NCI-H187 treated with DMSO at 0.1 percent for 48 hours (cell line): ENCODE data around the gene RHBDF2.
A peak's percentile ranks its signal among the peaks of the same experiment; 100 is the strongest.

Experiments
- DNase-seq: peaks from one replicate; lab custom pipeline; 2025; lab: John Stamatoyannopoulos, UW

RHBDF2 gene

DNA sequence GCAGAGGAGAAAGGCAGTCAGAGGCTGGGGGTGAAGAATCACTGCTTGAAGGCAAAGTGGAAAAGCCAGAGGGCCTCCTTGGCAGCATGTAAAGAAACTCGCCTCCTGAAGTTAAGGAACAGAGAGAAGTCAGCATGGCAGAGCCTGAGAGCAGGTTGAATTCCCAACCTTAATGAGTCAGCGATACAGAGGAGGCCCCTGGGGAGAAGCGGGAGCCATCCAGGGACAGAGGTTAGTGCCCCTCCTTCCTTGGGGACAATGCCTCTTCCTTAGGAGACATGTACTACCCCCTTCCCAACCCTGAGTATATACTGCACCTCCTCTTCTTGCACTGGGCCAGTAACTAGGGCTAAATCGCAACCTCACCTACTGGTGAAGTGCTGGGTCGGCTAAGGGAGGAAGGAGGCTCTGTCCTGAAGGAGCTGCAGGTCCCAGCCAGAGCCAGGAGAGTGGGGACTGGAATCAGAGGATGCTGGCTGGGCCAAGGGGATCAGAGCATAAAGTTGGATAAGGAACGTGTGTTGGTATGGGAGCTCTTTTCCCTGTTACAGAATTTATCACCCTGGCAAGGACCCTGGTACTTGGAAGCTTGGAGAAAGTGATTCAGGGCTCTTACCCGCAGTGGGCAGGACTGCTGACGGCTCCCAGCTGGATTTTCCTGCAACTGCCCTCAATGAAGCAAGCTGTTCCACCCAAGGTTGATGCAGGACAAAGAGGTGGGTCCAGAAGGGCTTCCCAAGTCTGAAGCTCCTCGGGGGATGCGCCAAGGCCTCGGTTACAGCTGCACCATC lies 39.3 kb downstream of the RHBDF2 start:
- DNase-seq = no peak

DNA sequence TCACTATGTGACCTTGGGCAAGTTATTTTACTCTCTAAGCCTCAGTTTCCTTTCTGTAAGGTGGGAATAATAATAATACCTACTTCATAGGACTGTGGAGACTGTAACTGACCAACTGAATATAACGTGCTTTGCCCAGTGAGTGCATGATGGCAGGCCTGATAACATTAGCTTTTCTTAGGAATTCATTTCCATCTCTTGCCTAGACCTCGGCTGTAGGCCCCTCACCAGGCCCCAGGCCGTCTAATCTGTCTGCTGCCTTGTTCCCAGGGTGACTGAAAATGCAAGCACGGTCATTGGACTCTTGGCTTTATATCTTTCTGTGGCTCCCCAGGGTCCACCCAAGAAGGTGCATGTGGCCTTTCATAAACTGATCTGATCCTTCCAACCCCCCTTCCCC lies 41.5 kb downstream of the RHBDF2 start:
- no peak for DNase-seq

GRCh38 chr17:76458580-76459490 lies 42.4 kb downstream of the RHBDF2 start:
- DNase-seq = no peak

GRCh38 chr17:76453431-76453743 lies 47.8 kb downstream of the RHBDF2 start:
- no peak for DNase-seq

DNA sequence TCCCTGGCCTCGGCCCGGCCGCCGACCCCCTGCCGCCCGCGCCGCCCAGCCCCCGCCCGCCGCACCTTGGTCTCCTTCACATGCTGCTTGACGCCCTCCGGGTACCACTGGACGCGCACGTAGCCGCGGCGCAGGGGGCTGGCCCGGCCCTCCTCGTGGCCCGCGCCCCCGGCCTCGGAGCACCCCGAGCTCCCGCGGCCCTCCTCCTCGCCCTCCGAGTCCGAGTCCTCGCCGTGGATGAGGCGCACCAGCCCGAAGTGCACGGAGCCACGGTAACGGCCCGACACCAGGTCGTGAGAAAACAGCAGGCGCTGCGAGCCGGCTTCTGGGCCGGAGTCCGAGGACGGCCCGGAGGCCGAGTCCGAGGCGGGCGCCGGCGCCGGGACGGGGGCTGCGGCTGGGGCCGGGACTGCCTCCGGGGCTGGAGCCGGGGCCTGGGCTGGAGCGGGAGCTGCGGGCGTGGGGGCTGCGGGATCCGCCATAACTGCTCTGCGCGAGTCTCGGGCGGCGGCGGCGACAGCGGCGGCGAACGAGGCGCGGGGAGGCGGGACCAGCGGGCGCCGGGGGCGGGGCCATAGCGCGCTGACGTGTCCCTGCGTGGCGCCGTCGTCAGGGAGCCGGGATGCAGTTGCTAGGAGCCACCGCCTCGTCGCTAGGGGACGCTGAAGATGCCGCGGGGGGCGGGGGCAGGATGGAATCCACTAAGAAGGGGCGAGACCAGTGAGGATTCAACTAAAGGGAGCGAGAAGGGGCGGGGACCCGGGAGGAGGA lies 48.4 kb downstream of the RHBDF2 start, which contains the start of gene UBE2O:
UBE2O (minus strand) TSS at position 493 of the 771 bp plus-strand sequence; CDS start at position 482, 11 bp downstream.
- DNase-seq = peak; percentile 41

GRCh38 chr17:76452127-76452659 lies 49.0 kb downstream of the RHBDF2 start:
- DNase-seq = no peak

- no peak for DNase-seq
Observed at GRCh38 chr17:76451506-76451905, 49.7 kb downstream of the RHBDF2 start.

GRCh38 chr17:76449126-76449525 lies 52.1 kb downstream of the RHBDF2 start:
- no peak for DNase-seq

- DNase-seq = no peak
Observed at GRCh38 chr17:76447931-76448652, 53.1 kb downstream of the RHBDF2 start.

GRCh38 chr17:76446449-76447231 lies 54.6 kb downstream of the RHBDF2 start:
- DNase-seq = no peak

GRCh38 chr17:76445697-76446448 lies 55.4 kb downstream of the RHBDF2 start:
- no peak for DNase-seq

- DNase-seq = no peak
Observed at GRCh38 chr17:76444518-76445311, 56.5 kb downstream of the RHBDF2 start.

DNA sequence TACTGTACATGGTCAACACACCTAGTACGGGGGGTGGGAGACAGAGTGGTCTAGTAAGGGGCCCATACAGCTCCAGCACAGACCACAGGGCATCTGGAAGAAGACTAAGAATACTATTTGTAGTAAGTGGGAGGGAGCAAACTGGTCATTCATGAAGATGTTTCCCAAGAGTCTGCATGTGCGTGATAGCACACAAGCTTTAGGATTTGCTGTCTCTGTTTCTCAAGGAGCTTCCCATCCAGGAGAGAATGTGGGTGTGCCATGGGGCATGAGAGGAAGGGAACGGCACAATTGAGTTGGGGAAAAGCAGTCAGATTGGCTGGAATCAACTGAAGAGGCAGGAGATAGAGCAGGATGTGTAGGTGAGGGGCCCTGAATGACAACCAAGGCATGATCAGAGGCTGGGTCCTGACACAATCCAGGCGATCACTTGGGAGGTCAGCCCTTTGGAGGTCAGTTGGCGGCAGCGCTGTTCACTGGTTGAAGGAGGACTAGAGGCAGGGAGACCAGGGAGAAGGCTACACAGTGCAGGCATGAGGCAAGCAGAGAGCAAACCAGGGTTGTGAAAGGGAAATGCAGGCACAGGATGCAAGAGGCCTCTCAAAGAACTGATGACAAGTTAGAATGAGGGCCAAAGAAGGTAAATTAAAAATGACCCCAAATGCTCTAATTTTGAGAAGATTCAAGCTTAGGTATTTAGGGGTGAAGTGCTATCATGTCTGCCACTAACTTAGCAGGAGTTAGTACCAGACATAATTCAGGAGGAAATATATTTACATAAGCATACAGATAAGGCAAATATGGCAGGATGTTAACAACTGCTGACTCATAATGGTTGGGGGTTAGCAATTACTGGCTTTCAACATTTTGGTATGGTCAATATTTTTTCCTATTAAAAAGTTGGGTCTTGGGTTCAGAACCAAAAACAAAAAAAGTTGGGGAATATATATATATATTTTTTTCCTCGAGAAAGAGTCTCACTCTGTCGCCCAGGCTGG lies 58.6 kb downstream of the RHBDF2 start:
- no peak for DNase-seq

- DNase-seq = no peak
Observed at GRCh38 chr17:76441686-76442340, 59.4 kb downstream of the RHBDF2 start.

DNA sequence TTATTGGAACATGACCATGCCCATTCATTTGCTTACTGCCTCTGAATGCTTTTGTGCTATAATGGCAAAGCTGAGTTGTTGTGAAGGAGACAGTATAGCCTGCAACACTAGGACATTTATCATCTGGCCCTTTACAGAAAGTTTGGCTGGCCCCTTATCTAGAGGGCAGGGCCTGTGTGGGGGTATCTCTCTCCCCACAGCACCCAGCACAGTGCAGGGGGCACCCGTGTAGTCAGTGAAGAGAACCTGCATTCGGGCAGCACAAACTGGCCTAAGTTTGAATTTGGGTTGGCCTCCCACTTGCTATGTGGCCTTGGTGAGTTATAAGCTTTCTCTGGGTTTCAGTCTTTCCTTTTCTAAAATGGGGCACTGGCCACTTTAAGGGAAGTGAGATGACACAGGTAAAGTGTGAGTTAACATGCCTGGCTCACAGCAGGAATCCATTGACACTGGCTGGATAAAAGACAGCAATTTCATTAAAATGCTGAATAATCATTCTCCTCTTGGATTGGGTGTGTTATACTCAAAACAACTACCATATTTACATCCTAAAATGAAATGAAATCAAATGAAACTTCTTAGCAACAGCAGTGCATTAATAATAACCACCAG lies 60.4 kb downstream of the RHBDF2 start:
- no peak for DNase-seq

GRCh38 chr17:76439314-76439928 lies 61.8 kb downstream of the RHBDF2 start:
- DNase-seq = no peak
